HG03457 (cell line): Measurements from ENCODE around the gene ZBTB46.

Source experiments
- ATAC-seq: cut with Tn5 transposase; IDR thresholded peaks from one replicate; pipeline ENCODE4 v1.9.1; 2021; ENCODE audit warnings: moderate number of reproducible peaks; ENCODE audit not compliant: unreplicated experiment

The ZBTB46 gene

GRCh38 chr20:63748070-63748933 is 82.8 kb downstream of the ZBTB46 start:
- ATAC-seq = no peak

GRCh38 chr20:63747622-63748069 is 83.4 kb downstream of the ZBTB46 start:
- ATAC-seq = no peak

GRCh38 chr20:63746751-63747315 is 84.2 kb downstream of the ZBTB46 start:
- no peak for ATAC-seq

- ATAC-seq = no peak
These were observed 84.9 kb downstream of the ZBTB46 start for GRCh38 chr20:63745961-63746731.

- ATAC-seq = no peak
These were observed 85.6 kb downstream of the ZBTB46 start for GRCh38 chr20:63745424-63745805.

- ATAC-seq = no peak
These were observed 86.3 kb downstream of the ZBTB46 start for GRCh38 chr20:63744574-63745423.

GRCh38 chr20:63744158-63744557 is 86.9 kb downstream of the ZBTB46 start:
- no peak for ATAC-seq

- ATAC-seq = no peak
These were observed 87.7 kb downstream of the ZBTB46 start for GRCh38 chr20:63743210-63743970.

GRCh38 chr20:63742381-63743024 is 88.6 kb downstream of the ZBTB46 start:
- no peak for ATAC-seq

- no peak for ATAC-seq
These were observed 89.2 kb downstream of the ZBTB46 start for GRCh38 chr20:63741676-63742380.

GRCh38 chr20:63741354-63741675 is 89.7 kb downstream of the ZBTB46 start:
- ATAC-seq = no peak

- no peak for ATAC-seq
These were observed 90.3 kb downstream of the ZBTB46 start for GRCh38 chr20:63740627-63741353.

GRCh38 chr20:63740070-63740626 is 90.9 kb downstream of the ZBTB46 start:
- no peak for ATAC-seq

GRCh38 chr20:63739130-63740069 is 91.7 kb downstream of the ZBTB46 start, which contains the start of gene SLC2A4RG:
Gene SLC2A4RG (plus strand): TSS chr20:63739776. CDS start chr20:63739913, 137 bp downstream.
- ATAC-seq = no peak

- no peak for ATAC-seq
These were observed 92.4 kb downstream of the ZBTB46 start for GRCh38 chr20:63738687-63739129.

- ATAC-seq = no peak
These were observed 92.9 kb downstream of the ZBTB46 start for GRCh38 chr20:63737945-63738686.
